ENCODE results near the gene FBXO24.

GRCh38 chr7:100620804-100621203 is 34.7 kb downstream of the FBXO24 start:
- no peak for TF ChIP-seq CTCF (IDR thresholded peaks at IDR 0.05)
- no peak for TF ChIP-seq POLR2A (IDR thresholded peaks at IDR 0.05)
